ENCODE measurements around the gene SH3BGRL3.

The SH3BGRL3 gene

DNA sequence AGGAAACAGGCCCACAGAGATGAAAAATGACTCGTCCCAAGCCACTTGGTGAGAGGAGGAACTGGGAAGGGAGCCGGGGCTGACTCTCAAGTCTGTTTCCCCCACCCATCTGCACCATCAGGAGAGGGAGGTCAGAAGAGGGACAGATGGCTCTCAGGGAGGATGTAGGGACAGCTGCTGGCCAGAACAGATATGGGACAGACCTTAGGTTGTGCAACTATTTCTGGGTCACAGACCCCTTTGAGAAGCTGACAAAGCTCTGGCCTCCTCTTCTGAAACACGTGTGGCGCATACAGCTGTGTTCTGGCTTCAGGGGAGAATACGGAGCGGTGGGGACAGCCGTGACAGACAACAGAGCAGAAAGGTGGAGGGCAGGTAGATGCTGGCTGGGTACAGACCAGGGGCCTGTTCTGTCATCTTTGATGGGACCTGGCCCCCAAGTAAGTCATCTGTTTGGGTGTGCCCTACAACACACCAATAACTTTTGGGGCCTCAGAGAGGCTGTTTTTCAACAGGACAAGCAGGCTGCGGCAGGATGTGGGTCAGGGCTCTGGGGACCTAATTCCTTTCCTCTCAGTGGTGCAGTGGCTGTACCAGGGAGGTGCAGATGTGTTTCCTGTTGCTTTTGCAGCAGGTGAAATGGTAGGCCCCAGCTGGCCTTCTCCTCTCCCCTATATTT, 7.3 kb downstream of the SH3BGRL3 start:
- no peak for ATAC-seq
- TF ChIP-seq ZNF565 (CRISPR knock-in tag; conservative IDR thresholded peaks at IDR 0.05; ENCODE audit: low read depth) (no peak), SNAI2 (CRISPR knock-in tag; IDR thresholded peaks at IDR 0.05) (no peak), ARNTL (CRISPR knock-in tag; IDR thresholded peaks at IDR 0.05; ENCODE audit: borderline replicate concordance, low read depth) (no peak), GLIS3 (CRISPR knock-in tag; IDR thresholded peaks at IDR 0.05) (no peak), ISL1 (CRISPR knock-in tag; IDR thresholded peaks at IDR 0.05) (no peak), ZC3H10 (CRISPR knock-in tag; IDR thresholded peaks at IDR 0.05) (no peak), TOX (CRISPR knock-in tag; IDR thresholded peaks at IDR 0.05; ENCODE audit: borderline replicate concordance) (no peak)
- TF ChIP-seq, protein P1, sequence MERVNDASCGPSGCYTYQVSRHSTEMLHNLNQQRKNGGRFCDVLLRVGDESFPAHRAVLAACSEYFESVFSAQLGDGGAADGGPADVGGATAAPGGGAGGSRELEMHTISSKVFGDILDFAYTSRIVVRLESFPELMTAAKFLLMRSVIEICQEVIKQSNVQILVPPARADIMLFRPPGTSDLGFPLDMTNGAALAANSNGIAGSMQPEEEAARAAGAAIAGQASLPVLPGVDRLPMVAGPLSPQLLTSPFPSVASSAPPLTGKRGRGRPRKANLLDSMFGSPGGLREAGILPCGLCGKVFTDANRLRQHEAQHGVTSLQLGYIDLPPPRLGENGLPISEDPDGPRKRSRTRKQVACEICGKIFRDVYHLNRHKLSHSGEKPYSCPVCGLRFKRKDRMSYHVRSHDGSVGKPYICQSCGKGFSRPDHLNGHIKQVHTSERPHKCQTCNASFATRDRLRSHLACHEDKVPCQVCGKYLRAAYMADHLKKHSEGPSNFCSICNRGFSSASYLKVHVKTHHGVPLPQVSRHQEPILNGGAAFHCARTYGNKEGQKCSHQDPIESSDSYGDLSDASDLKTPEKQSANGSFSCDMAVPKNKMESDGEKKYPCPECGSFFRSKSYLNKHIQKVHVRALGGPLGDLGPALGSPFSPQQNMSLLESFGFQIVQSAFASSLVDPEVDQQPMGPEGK (CRISPR knock-in tag; IDR thresholded peaks at IDR 0.05; ENCODE audit: borderline replicate concordance): no peak
- TF ChIP-seq, protein P2, sequence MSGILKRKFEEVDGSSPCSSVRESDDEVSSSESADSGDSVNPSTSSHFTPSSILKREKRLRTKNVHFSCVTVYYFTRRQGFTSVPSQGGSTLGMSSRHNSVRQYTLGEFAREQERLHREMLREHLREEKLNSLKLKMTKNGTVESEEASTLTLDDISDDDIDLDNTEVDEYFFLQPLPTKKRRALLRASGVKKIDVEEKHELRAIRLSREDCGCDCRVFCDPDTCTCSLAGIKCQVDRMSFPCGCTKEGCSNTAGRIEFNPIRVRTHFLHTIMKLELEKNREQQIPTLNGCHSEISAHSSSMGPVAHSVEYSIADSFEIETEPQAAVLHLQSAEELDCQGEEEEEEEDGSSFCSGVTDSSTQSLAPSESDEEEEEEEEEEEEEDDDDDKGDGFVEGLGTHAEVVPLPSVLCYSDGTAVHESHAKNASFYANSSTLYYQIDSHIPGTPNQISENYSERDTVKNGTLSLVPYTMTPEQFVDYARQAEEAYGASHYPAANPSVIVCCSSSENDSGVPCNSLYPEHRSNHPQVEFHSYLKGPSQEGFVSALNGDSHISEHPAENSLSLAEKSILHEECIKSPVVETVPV (CRISPR knock-in tag; IDR thresholded peaks at IDR 0.05): no peak

DNA sequence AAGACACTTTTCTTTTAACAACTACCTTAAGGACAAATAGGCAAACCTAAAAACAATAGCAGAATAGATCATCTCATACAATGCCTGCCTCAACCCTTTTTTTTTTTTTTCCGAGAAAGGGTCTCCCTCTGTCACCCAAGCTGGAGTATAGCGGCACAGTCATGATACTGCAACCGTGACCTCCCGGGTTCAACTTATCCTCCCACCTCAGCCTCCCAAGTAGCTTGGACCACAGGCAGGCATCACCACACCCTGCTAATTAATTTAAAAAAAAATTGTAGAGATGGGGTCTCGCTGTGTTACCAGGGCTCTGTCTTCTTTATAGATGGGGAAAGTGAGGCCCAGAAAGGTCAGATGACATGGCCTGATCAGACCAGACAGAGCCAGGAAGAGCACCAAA, 7.9 kb downstream of the SH3BGRL3 start:
- TF ChIP-seq, protein P3, sequence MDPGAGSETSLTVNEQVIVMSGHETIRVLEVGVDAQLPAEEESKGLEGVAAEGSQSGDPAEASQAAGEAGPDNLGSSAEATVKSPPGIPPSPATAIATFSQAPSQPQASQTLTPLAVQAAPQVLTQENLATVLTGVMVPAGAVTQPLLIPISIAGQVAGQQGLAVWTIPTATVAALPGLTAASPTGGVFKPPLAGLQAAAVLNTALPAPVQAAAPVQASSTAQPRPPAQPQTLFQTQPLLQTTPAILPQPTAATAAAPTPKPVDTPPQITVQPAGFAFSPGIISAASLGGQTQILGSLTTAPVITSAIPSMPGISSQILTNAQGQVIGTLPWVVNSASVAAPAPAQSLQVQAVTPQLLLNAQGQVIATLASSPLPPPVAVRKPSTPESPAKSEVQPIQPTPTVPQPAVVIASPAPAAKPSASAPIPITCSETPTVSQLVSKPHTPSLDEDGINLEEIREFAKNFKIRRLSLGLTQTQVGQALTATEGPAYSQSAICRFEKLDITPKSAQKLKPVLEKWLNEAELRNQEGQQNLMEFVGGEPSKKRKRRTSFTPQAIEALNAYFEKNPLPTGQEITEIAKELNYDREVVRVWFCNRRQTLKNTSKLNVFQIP (CRISPR knock-in tag; IDR thresholded peaks at IDR 0.05; ENCODE audit: borderline replicate concordance, low read depth): no peak
- TF ChIP-seq CSDC2 (CRISPR knock-in tag; IDR thresholded peaks at IDR 0.05) (no peak), ZFP30 (CRISPR knock-in tag; IDR thresholded peaks at IDR 0.05) (no peak), GLIS3 (CRISPR knock-in tag; IDR thresholded peaks at IDR 0.05) (no peak)
- ATAC-seq: no peak

DNA sequence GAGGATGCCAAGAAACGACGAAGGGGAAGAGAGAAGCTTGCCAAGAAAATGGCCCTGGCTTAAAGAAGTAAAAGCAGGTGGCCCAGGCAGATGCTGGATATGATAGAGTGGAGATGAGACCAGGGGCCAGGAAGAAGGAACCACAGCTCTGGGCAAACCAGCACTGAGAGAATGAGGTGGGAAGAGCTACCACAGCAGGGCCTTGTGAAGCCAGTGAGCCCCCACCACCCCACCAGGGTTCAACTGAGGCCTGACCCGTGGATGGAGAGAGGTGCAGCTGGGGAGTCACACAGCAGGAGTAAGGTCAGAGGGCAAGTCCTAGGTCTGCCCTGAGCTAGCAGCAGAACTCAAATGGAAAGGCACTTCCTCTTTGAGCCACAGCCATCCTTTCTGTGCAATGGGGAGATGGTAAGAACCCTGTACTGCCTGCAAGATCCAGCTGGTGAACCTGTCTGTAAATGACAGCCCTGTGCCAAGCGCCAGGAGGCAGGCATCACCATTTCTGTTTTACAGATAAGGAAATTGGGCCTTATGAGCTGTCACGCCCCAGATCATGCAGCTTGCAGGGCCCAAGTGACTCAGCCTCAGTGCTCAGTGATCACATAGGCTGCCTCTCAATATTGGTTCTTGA, 8.5 kb downstream of the SH3BGRL3 start:
- TF ChIP-seq ZNF8 (CRISPR knock-in tag; IDR thresholded peaks at IDR 0.05) (no peak), ISL1 (CRISPR knock-in tag; IDR thresholded peaks at IDR 0.05) (no peak), BACH2 (CRISPR knock-in tag; IDR thresholded peaks at IDR 0.05; ENCODE audit: borderline replicate concordance) (no peak), PPARA (CRISPR knock-in tag; IDR thresholded peaks at IDR 0.05; ENCODE audit: borderline replicate concordance) (no peak), ARNTL (CRISPR knock-in tag; IDR thresholded peaks at IDR 0.05; ENCODE audit: borderline replicate concordance, low read depth) (no peak), ZNF70 (CRISPR knock-in tag; IDR thresholded peaks at IDR 0.05) (no peak), TCF4 (CRISPR knock-in tag; IDR thresholded peaks at IDR 0.05; ENCODE audit: borderline replicate concordance) (no peak), ESRRG (CRISPR knock-in tag; IDR thresholded peaks at IDR 0.05) (no peak), RARB (CRISPR knock-in tag; IDR thresholded peaks at IDR 0.05) (no peak), OSR1 (CRISPR knock-in tag; IDR thresholded peaks at IDR 0.05) (no peak), TOX (CRISPR knock-in tag; IDR thresholded peaks at IDR 0.05; ENCODE audit: borderline replicate concordance) (no peak), ZC3H10 (CRISPR knock-in tag; IDR thresholded peaks at IDR 0.05) (no peak), GLIS3 (CRISPR knock-in tag; IDR thresholded peaks at IDR 0.05) (no peak), SNAI2 (CRISPR knock-in tag; IDR thresholded peaks at IDR 0.05) (no peak)
- TF ChIP-seq, protein P4, sequence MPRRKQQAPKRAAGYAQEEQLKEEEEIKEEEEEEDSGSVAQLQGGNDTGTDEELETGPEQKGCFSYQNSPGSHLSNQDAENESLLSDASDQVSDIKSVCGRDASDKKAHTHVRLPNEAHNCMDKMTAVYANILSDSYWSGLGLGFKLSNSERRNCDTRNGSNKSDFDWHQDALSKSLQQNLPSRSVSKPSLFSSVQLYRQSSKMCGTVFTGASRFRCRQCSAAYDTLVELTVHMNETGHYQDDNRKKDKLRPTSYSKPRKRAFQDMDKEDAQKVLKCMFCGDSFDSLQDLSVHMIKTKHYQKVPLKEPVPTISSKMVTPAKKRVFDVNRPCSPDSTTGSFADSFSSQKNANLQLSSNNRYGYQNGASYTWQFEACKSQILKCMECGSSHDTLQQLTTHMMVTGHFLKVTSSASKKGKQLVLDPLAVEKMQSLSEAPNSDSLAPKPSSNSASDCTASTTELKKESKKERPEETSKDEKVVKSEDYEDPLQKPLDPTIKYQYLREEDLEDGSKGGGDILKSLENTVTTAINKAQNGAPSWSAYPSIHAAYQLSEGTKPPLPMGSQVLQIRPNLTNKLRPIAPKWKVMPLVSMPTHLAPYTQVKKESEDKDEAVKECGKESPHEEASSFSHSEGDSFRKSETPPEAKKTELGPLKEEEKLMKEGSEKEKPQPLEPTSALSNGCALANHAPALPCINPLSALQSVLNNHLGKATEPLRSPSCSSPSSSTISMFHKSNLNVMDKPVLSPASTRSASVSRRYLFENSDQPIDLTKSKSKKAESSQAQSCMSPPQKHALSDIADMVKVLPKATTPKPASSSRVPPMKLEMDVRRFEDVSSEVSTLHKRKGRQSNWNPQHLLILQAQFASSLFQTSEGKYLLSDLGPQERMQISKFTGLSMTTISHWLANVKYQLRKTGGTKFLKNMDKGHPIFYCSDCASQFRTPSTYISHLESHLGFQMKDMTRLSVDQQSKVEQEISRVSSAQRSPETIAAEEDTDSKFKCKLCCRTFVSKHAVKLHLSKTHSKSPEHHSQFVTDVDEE (CRISPR knock-in tag; IDR thresholded peaks at IDR 0.05): no peak
- TF ChIP-seq, protein P1 (CRISPR knock-in tag; IDR thresholded peaks at IDR 0.05; ENCODE audit: borderline replicate concordance): no peak
- TF ChIP-seq, protein P2 (CRISPR knock-in tag; IDR thresholded peaks at IDR 0.05): no peak
- ATAC-seq: no peak
